Adipocyte (in vitro differentiated cells): Measurements from ENCODE around the gene KIAA1755.

ENCODE experiments used
- DNase-seq: peaks from one replicate; pipeline ENCODE4 v3.0.0-alpha.2; 2015; ENCODE audit warnings: low read depth
- H3K27me3 ChIP-seq: replicated peaks from 2 replicates; pipeline ENCODE4 v1.7.0; 2013; ENCODE audit warnings: mild to moderate bottlenecking, low read length, moderate library complexity; ENCODE audit not compliant: control insufficient read depth, insufficient read depth
- H3K36me3 ChIP-seq: 2 replicates; pipeline ENCODE4 v1.7.0; 2013; ENCODE audit warnings: low read length, mild to moderate bottlenecking, moderate library complexity; ENCODE audit not compliant: control insufficient read depth, insufficient read depth, severe bottlenecking
- H3K4me1 ChIP-seq: 2 replicates; pipeline ENCODE4 v1.7.0; 2013; ENCODE audit warnings: mild to moderate bottlenecking, low read length, moderate library complexity; ENCODE audit not compliant: control insufficient read depth, insufficient read depth
- H3K4me3 ChIP-seq: 2 replicates; pipeline ENCODE4 v1.7.0; 2013; ENCODE audit warnings: mild to moderate bottlenecking, low read length, moderate library complexity
- H3K9ac ChIP-seq: 2 replicates; pipeline ENCODE4 v1.7.0; 2013; ENCODE audit warnings: mild to moderate bottlenecking, low read length, moderate library complexity
- H3K9me3 ChIP-seq: 2 replicates; pipeline ENCODE4 v1.7.0; 2013; ENCODE audit warnings: mild to moderate bottlenecking, low read length, moderate library complexity; ENCODE audit not compliant: control insufficient read depth

Gene KIAA1755

GRCh38 chr20:38196592-38196991 lies 63.9 kb downstream of the KIAA1755 start:
- Histone ChIP-seq H3K9me3 (no peaks in the 10 kb centered on the region), H3K4me3 (no peak overlapping the region), H3K36me3 (no peaks in the 10 kb centered on the region), H3K27me3 (peaks cover 11% of the 10 kb centered on the region), H3K4me1 (peaks cover 33% of the 10 kb centered on the region), H3K9ac (no peak overlapping the region)
- peak; percentile 91 for DNase-seq

- Histone ChIP-seq H3K36me3 (no peaks in the 10 kb centered on the region), H3K9me3 (no peaks in the 10 kb centered on the region), H3K27me3 (peaks cover 11% of the 10 kb centered on the region), H3K9ac (no peak overlapping the region), H3K4me3 (no peak overlapping the region), H3K4me1 (peaks cover 34% of the 10 kb centered on the region)
- DNase-seq = no peak
These were observed 64.5 kb downstream of the KIAA1755 start for GRCh38 chr20:38196076-38196475.

- Histone ChIP-seq H3K36me3 (no peaks in the 10 kb centered on the region), H3K4me1 (peaks cover 34% of the 10 kb centered on the region), H3K27me3 (peaks cover 11% of the 10 kb centered on the region), H3K4me3 (no peak overlapping the region), H3K9ac (no peak overlapping the region), H3K9me3 (no peaks in the 10 kb centered on the region)
- no peak for DNase-seq
These were observed 65.0 kb downstream of the KIAA1755 start for GRCh38 chr20:38195521-38195920.

GRCh38 chr20:38194971-38195504 lies 65.5 kb downstream of the KIAA1755 start:
- Histone ChIP-seq H3K36me3 (no peaks in the 10 kb centered on the region), H3K4me3 (no peak overlapping the region), H3K4me1 (peaks cover 34% of the 10 kb centered on the region), H3K27me3 (peaks cover 11% of the 10 kb centered on the region), H3K9ac (no peak overlapping the region), H3K9me3 (no peaks in the 10 kb centered on the region)
- DNase-seq = no peak

- H3K27me3 ChIP-seq = peaks cover 11% of the 10 kb centered on the region
- peaks cover 32% of the 10 kb centered on the region for H3K4me1 ChIP-seq
- no peak overlapping the region for H3K4me3 ChIP-seq
- no peak overlapping the region for H3K9ac ChIP-seq
- H3K9me3 ChIP-seq = no peaks in the 10 kb centered on the region
- DNase-seq = no peak
- no peaks in the 10 kb centered on the region for H3K36me3 ChIP-seq
These were observed 66.9 kb downstream of the KIAA1755 start for GRCh38 chr20:38193586-38194105.

GRCh38 chr20:38192323-38192885 lies 68.1 kb downstream of the KIAA1755 start:
- no peak for DNase-seq
- no peak overlapping the region for H3K9ac ChIP-seq
- H3K27me3 ChIP-seq = peaks cover 11% of the 10 kb centered on the region
- H3K4me3 ChIP-seq = no peak overlapping the region
- peaks cover 21% of the 10 kb centered on the region for H3K4me1 ChIP-seq
- no peaks in the 10 kb centered on the region for H3K36me3 ChIP-seq
- H3K9me3 ChIP-seq = no peaks in the 10 kb centered on the region

- H3K36me3 ChIP-seq = no peaks in the 10 kb centered on the region
- DNase-seq = no peak
These were observed 68.9 kb downstream of the KIAA1755 start for GRCh38 chr20:38191654-38192053.

GRCh38 chr20:38190936-38191371 lies 69.6 kb downstream of the KIAA1755 start:
- H3K9me3 ChIP-seq = no peaks in the 10 kb centered on the region
- H3K9ac ChIP-seq = no peak overlapping the region
- no peak for DNase-seq
- no peak overlapping the region for H3K4me3 ChIP-seq
- peaks cover 11% of the 10 kb centered on the region for H3K4me1 ChIP-seq
- no peaks in the 10 kb centered on the region for H3K36me3 ChIP-seq
- peaks cover 11% of the 10 kb centered on the region for H3K27me3 ChIP-seq

More at GRCh38 chr20:38191654-38192053, 68.9 kb downstream of the KIAA1755 start:
- no peak overlapping the region for H3K4me3 ChIP-seq
- peaks cover 11% of the 10 kb centered on the region for H3K27me3 ChIP-seq
- H3K9me3 ChIP-seq = no peaks in the 10 kb centered on the region
- H3K4me1 ChIP-seq = peaks cover 16% of the 10 kb centered on the region
- H3K9ac ChIP-seq = no peak overlapping the region

GRCh38 chr20:38190166-38190565 lies 70.4 kb downstream of the KIAA1755 start:
- no peak overlapping the region for H3K9ac ChIP-seq
- peaks cover 8% of the 10 kb centered on the region for H3K27me3 ChIP-seq
- H3K36me3 ChIP-seq = no peaks in the 10 kb centered on the region
- H3K4me3 ChIP-seq = no peak overlapping the region
- DNase-seq = no peak
- H3K9me3 ChIP-seq = no peaks in the 10 kb centered on the region
- peaks cover 8% of the 10 kb centered on the region for H3K4me1 ChIP-seq

GRCh38 chr20:38187517-38187916 lies 73.0 kb downstream of the KIAA1755 start:
- peaks cover 8% of the 10 kb centered on the region for H3K4me1 ChIP-seq
- H3K4me3 ChIP-seq = no peak overlapping the region
- H3K36me3 ChIP-seq = no peaks in the 10 kb centered on the region
- H3K27me3 ChIP-seq = no peaks in the 10 kb centered on the region
- H3K9me3 ChIP-seq = peaks cover 2% of the 10 kb centered on the region
- H3K9ac ChIP-seq = no peak overlapping the region
- DNase-seq = peak; percentile 48

GRCh38 chr20:38186788-38187221 lies 73.7 kb downstream of the KIAA1755 start:
- Histone ChIP-seq H3K36me3 (no peaks in the 10 kb centered on the region), H3K4me1 (peaks cover 6% of the 10 kb centered on the region), H3K27me3 (no peaks in the 10 kb centered on the region), H3K9me3 (peaks cover 6% of the 10 kb centered on the region), H3K9ac (no peak overlapping the region), H3K4me3 (no peak overlapping the region)
- no peak for DNase-seq
